ENCODE data around the gene ADARB2.

ADARB2 gene

GRCh38 chr10:1608851-1609647, 128.3 kb downstream of the ADARB2 start:
- no peak for TF ChIP-seq CTCF (IDR thresholded peaks at IDR 0.05; ENCODE audit: low read depth, low read length)
- DNase-seq (ENCODE audit: extremely low read depth, low read depth) = no peak

GRCh38 chr10:1608408-1608807, 128.9 kb downstream of the ADARB2 start:
- no peak for DNase-seq (ENCODE audit: extremely low read depth, low read depth)
- TF ChIP-seq CTCF (IDR thresholded peaks at IDR 0.05; ENCODE audit: low read depth, low read length) = no peak

- TF ChIP-seq CTCF (IDR thresholded peaks at IDR 0.05; ENCODE audit: low read depth, low read length) = no peak
- no peak for DNase-seq (ENCODE audit: extremely low read depth, low read depth)
Measured at GRCh38 chr10:1607466-1607865, 129.9 kb downstream of the ADARB2 start.

GRCh38 chr10:1605999-1606940, 131.1 kb downstream of the ADARB2 start:
- DNase-seq (ENCODE audit: extremely low read depth, low read depth) = no peak
- no peak for TF ChIP-seq CTCF (IDR thresholded peaks at IDR 0.05; ENCODE audit: low read depth, low read length)

GRCh38 chr10:1605121-1605520, 132.2 kb downstream of the ADARB2 start:
- no peak for TF ChIP-seq CTCF (IDR thresholded peaks at IDR 0.05; ENCODE audit: low read depth, low read length)
- DNase-seq (ENCODE audit: extremely low read depth, low read depth) = no peak

GRCh38 chr10:1604246-1604645, 133.1 kb downstream of the ADARB2 start:
- TF ChIP-seq CTCF (IDR thresholded peaks at IDR 0.05; ENCODE audit: low read depth, low read length) = no peak
- DNase-seq (ENCODE audit: extremely low read depth, low read depth) = no peak

- TF ChIP-seq CTCF (IDR thresholded peaks at IDR 0.05; ENCODE audit: low read depth, low read length) = no peak
- DNase-seq (ENCODE audit: extremely low read depth, low read depth) = no peak
Measured at GRCh38 chr10:1603181-1603580, 134.1 kb downstream of the ADARB2 start.
